GM23338 (cell line): ENCODE results near the gene VARS2. TPM values are rescaled to one million over a fixed set of nuclear protein-coding genes. Genes with fewer than 3 reads are reported as not detected.

Experiments
- ATAC-seq: fragments of 200-7000 bp; cut with Tn5 transposase; 3 replicates; pipeline ENCODE4 v1.9.1; 2020
- DNase-seq: peaks from one replicate; pipeline ENCODE4 v3.0.0-alpha.2; 2015; ENCODE audit warnings: low spot score
- H2AFZ ChIP-seq: fragments of 200-600 bp; sonication (generic); 2 replicates; pipeline ENCODE4 v1.8.0; 2016; ENCODE audit warnings: antibody characterized with exemption, mild to moderate bottlenecking, moderate library complexity
- H3F3A ChIP-seq: fragments of 200-600 bp; sonication (generic); replicated peaks from 2 replicates; pipeline ENCODE4 v1.8.0; 2017; ENCODE audit warnings: antibody characterized with exemption, mixed run types, low read depth
- H3K27ac ChIP-seq: fragments of 200-600 bp; sonication (generic); 2 replicates; pipeline ENCODE4 v1.6.1; 2016; ENCODE audit warnings: low read depth
- H3K27me3 ChIP-seq: fragments of 200-600 bp; sonication (generic); 2 replicates; pipeline ENCODE4 v1.8.0; 2016; ENCODE audit warnings: mild to moderate bottlenecking, mixed run types, moderate library complexity; ENCODE audit not compliant: insufficient read depth
- H3K36me3 ChIP-seq: fragments of 200-600 bp; sonication (generic); 2 replicates; pipeline ENCODE4 v1.8.0; 2016; ENCODE audit warnings: mild to moderate bottlenecking; ENCODE audit not compliant: insufficient read depth
- H3K4me1 ChIP-seq: fragments of 200-600 bp; sonication (generic); 2 replicates; pipeline ENCODE4 v1.8.0; 2016; ENCODE audit warnings: mild to moderate bottlenecking, moderate library complexity; ENCODE audit not compliant: insufficient read depth
- H3K4me2 ChIP-seq: fragments of 200-600 bp; sonication (generic); 2 replicates; pipeline ENCODE4 v1.7.1; 2017; ENCODE audit warnings: mixed run types
- H3K4me3 ChIP-seq: fragments of 200-600 bp; sonication (generic); 2 replicates; pipeline ENCODE4 v1.6.1; 2016; ENCODE audit warnings: mixed run types
- H3K79me2 ChIP-seq: fragments of 200-600 bp; sonication (generic); replicated peaks from 2 replicates; pipeline ENCODE4 v1.8.0; 2017; ENCODE audit warnings: mild to moderate bottlenecking; ENCODE audit not compliant: insufficient read depth
- H3K9me2 ChIP-seq: fragments of 200-600 bp; sonication (generic); 2 replicates; pipeline ENCODE4 v1.8.0; 2017; ENCODE audit not compliant: insufficient read depth
- H4K20me1 ChIP-seq: fragments of 200-600 bp; sonication (generic); replicated peaks from 2 replicates; pipeline ENCODE4 v1.8.0; 2017; ENCODE audit warnings: mild to moderate bottlenecking; ENCODE audit not compliant: insufficient read depth
- H3K27ac Mint-ChIP-seq: 2 replicates; pipeline ENCODE4 v1.8.0; 2020; ENCODE audit warnings: inconsistent platforms, mild to moderate bottlenecking, moderate library complexity, mixed read lengths
- H3K27me3 Mint-ChIP-seq: 3 replicates; pipeline ENCODE4 v1.8.0; 2022; ENCODE audit warnings: low read depth, mild to moderate bottlenecking, moderate library complexity, mixed read lengths, inconsistent platforms; ENCODE audit not compliant: insufficient read depth, poor library complexity
- H3K36me3 Mint-ChIP-seq: 3 replicates; pipeline ENCODE4 v1.8.0; 2021; ENCODE audit warnings: low read depth, mild to moderate bottlenecking, inconsistent platforms, moderate library complexity, mixed read lengths
- H3K4me1 Mint-ChIP-seq: 3 replicates; pipeline ENCODE4 v1.8.0; 2020; ENCODE audit warnings: mild to moderate bottlenecking, inconsistent platforms, mixed read lengths
- H3K4me3 Mint-ChIP-seq: 3 replicates; pipeline ENCODE4 v1.8.0; 2021; ENCODE audit warnings: moderate library complexity, mild to moderate bottlenecking, inconsistent platforms, mixed read lengths
- H3K9me3 Mint-ChIP-seq: 3 replicates; pipeline ENCODE4 v1.8.0; 2020; ENCODE audit warnings: moderate library complexity, mild to moderate bottlenecking, inconsistent platforms, mixed read lengths
- CREB1 ChIP-seq: fragments of 250-450 bp; sonication (Bioruptor Pico); IDR thresholded peaks from 2 replicates; pipeline ENCODE4 v1.5.0; 2020; ENCODE audit warnings: low read depth, mild to moderate bottlenecking, moderate library complexity
- CTCF ChIP-seq, 2 experiments: fragments of 200-600 bp in 1 of 2; sonication (generic) in 1 of 2; conservative IDR thresholded peaks; 2 replicates each; pipeline versions ENCODE4 v1.5.1 to v1.6.1; 2016 to 2017; ENCODE audit warnings: antibody characterized with exemption in 2 of 2, low read depth in 2 of 2, mild to moderate bottlenecking in 2 of 2, moderate library complexity in 1 of 2
- ETS1 ChIP-seq: IDR thresholded peaks from 2 replicates; pipeline ENCODE4 v1.6.1; 2016; ENCODE audit warnings: antibody characterized with exemption
- polyA plus RNA-seq: library from polyadenylated mRNA; unstranded; fragments of >200 nt; fragmentation: Nextera tagmentation; extraction: Ambion mirVana; gene quantifications from 2 replicates; pipeline ENCODE4 v1.2.1, GENCODE V29; 2016
- total RNA-seq: library from RNA; depleted of rRNA; stranded (reverse); fragments of >200 nt; shearing (Covaris generic); gene quantifications from 2 replicates; pipeline ENCODE4 v1.2.3, GENCODE V29; 2014

VARS2 gene
- total and polyA plus RNA-seq, 2 experiments from 2014 or later = 13.7 to 36.4 TPM

- ATAC-seq = no peak
- no peak for DNase-seq
- Histone ChIP-seq H3F3A (peaks cover 13% of the 10 kb centered on the region; the same call in 1 of the 2 replicates), H3K4me1 (peaks cover 17% of the 10 kb centered on the region), H3K4me3 (no peak overlapping the region), H3K79me2 (no peaks in the 10 kb centered on the region), H3K4me2 (no peak overlapping the region), H3K27ac (no peak overlapping the region), H2AFZ (no peak overlapping the region), H3K9me2 (peaks cover 21% of the 10 kb centered on the region), H3K36me3 (0 out of 2 replicates have a peak, but pooled peaks cover 6% of the 10 kb centered on the region), H4K20me1 (no peaks in the 10 kb centered on the region), H3K27me3 (no peaks in the 10 kb centered on the region)
- H3K4me3 Mint-ChIP-seq = no peak overlapping the region
- peaks cover 14% of the 10 kb centered on the region for H3K27me3 Mint-ChIP-seq
- TF ChIP-seq CREB1 = no peak
- H3K36me3 Mint-ChIP-seq = peaks cover 35% of the 10 kb centered on the region
- H3K27ac Mint-ChIP-seq = no peak overlapping the region
- H3K9me3 Mint-ChIP-seq = peaks cover 29% of the 10 kb centered on the region
- peaks cover 34% of the 10 kb centered on the region for H3K4me1 Mint-ChIP-seq
Measured at GRCh38 chr6:30876039-30876730, 37.9 kb upstream of the VARS2 start.

- no peaks in the 10 kb centered on the region for H3K27me3 ChIP-seq
- H3K79me2 ChIP-seq = peaks cover 7% of the 10 kb centered on the region; the same call in 1 of the 2 replicates
- peaks cover 20% of the 10 kb centered on the region for H3K36me3 Mint-ChIP-seq
- H3F3A ChIP-seq = peaks cover 20% of the 10 kb centered on the region
- ATAC-seq = peak; percentile 42
- H3K36me3 ChIP-seq = no peaks in the 10 kb centered on the region
- peaks cover 26% of the 10 kb centered on the region for H3K27me3 Mint-ChIP-seq
- peaks cover 20% of the 10 kb centered on the region for H3K9me2 ChIP-seq
- H3K4me1 Mint-ChIP-seq = peaks cover 49% of the 10 kb centered on the region
- H3K27ac ChIP-seq = no peak overlapping the region
- H3K4me3 Mint-ChIP-seq = peak overlapping the region; percentile 32; the same call in 1 of the 3 replicates
- H3K27ac Mint-ChIP-seq = peak overlapping the region; percentile 78; the same call in 1 of the 2 replicates
- no peak overlapping the region for H3K4me3 ChIP-seq
- 0 out of 2 replicates have a peak overlapping the region, but pooled peaks have one; percentile 16 for H3K4me2 ChIP-seq
- H4K20me1 ChIP-seq = no peaks in the 10 kb centered on the region
- DNase-seq = peak; percentile 97
- peaks cover 14% of the 10 kb centered on the region for H3K9me3 Mint-ChIP-seq
- H2AFZ ChIP-seq = peak overlapping the region; percentile 1
- TF ChIP-seq CTCF (conservative IDR thresholded peaks at IDR 0.05; ENCODE audit: low read depth in 2 of 2) (peak; percentile 96), ETS1 (no peak)
- peaks cover 31% of the 10 kb centered on the region for H3K4me1 ChIP-seq
Measured at GRCh38 chr6:30877419-30878262, 36.4 kb upstream of the VARS2 start.
